Tibial nerve (tissue), 4 donors: ENCODE results near the gene TLE1. TPM values are rescaled to one million over a fixed set of nuclear protein-coding genes. Genes with fewer than 3 reads are reported as not detected.
A peak's percentile ranks its signal among the peaks of the same experiment; 100 is the strongest.

Experiments
- DNase-seq, 2 donors: peaks; one replicate each; pipeline ENCODE4 v3.0.0-alpha.2; 2019; ENCODE audit warnings: low spot score in 2 of 2
- H3K27ac ChIP-seq, 4 donors: fragments of 200-600 bp; sonication (generic) in 3 of 4; one replicate each; pipeline ENCODE4 v1.5.1; 2017 to 2019; ENCODE audit warnings: mild to moderate bottlenecking in 1 of 4
- H3K27me3 ChIP-seq, 2 donors: fragments of 200-600 bp; sonication (generic) in 1 of 2; one replicate each; pipeline versions ENCODE4 v1.5.1 to v1.6.0; 2017 to 2019
- H3K36me3 ChIP-seq, 3 donors: fragments of 200-600 bp; sonication (generic); one replicate each; pipeline ENCODE4 v1.5.1; 2018 to 2019
- H3K4me1 ChIP-seq, 4 donors: fragments of 200-600 bp; sonication (generic) in 3 of 4; one replicate each; pipeline ENCODE4 v1.5.1; 2017 to 2019
- H3K4me3 ChIP-seq, 4 donors: fragments of 200-600 bp; sonication (generic) in 3 of 4; one replicate each; pipeline ENCODE4 v1.5.1; 2017 to 2019; ENCODE audit warnings: mild to moderate bottlenecking in 1 of 4, moderate library complexity in 1 of 4
- H3K9me3 ChIP-seq, 4 donors: fragments of 200-600 bp; sonication (generic) in 3 of 4; one replicate each; pipeline ENCODE4 v1.5.1; 2017 to 2019
- EP300 ChIP-seq, 2 donors: sonication (generic); formaldehyde crosslinking; IDR thresholded peaks; one replicate each; pipeline ENCODE4 v1.6.1; 2017; ENCODE audit warnings: antibody characterized with exemption in 2 of 2, mild to moderate bottlenecking in 1 of 2
- POLR2A ChIP-seq, 2 donors: fragments of 450-650 bp; IDR thresholded peaks; one replicate each; pipeline ENCODE4 v1.6.1; 2017; ENCODE audit warnings: antibody characterized with exemption in 2 of 2, mild to moderate bottlenecking in 2 of 2, moderate library complexity in 2 of 2
- WGBS, 2 donors: methylation state at CpG; one replicate each; pipeline ENCODE4 v1.1.5; 2018; 5-methylcytosine and 5-hydroxymethylcytosine counted together
- total RNA-seq, 4 donors: library from RNA; depleted of rRNA; stranded (reverse); fragments of >200 nt; gene quantifications; one replicate each; pipeline ENCODE4 v1.1.0, GENCODE V29; 2016
- TF ChIP-seq, protein P1 (sequence below), 5 experiments: fragments of 200-600 bp in 3 of 5; fragments of 450-650 bp in 2 of 5; sonication (generic) in 3 of 5; IDR thresholded peaks; one replicate each; pipeline ENCODE4 v1.5.1; 2016 to 2019; ENCODE audit warnings: antibody characterized with exemption in 5 of 5, mild to moderate bottlenecking in 3 of 5, moderate library complexity in 2 of 5

The TLE1 gene
- total RNA-seq, 4 donors from 2014 or later: 81.8 to 107 (median 94.7) TPM

DNA sequence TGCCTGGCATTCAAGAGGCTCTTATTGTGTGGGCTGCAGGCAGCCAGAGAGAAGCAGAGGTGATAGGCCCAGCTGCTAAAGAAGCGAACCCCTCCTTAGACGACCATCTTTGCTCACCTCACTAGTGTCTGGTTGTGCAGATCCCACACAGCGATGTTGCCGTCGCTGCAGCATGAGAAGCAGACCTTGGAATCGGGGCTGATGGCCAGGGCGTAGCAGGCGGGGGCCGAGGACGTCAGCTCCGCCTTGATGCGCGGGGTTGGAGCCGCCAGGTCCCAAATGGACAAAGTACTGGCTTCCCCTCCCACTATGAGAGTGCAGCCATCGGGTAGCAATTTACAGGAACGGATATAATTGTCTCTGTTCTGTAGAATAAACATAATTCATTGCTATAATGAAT is 98.7 kb downstream of the TLE1 start:
- 91 to 95% methylated on average over 16 of the region's 16 CpGs for WGBS, 2 donors
- Histone ChIP-seq H3K4me3 (no peak overlapping the region), H3K36me3 (peaks cover 0 to 59% (median 5%) of the 10 kb centered on the region in 3 donors), H3K27me3 (no peaks in the 10 kb centered on the region), H3K27ac (peak overlapping the region in 3 of 4 donors; percentile 23 to 87 (median 87)), H3K9me3 (no peaks in the 10 kb centered on the region), H3K4me1 (peaks cover 6 to 73% (median 14%) of the 10 kb centered on the region in 4 donors)
- no peak for DNase-seq
- TF ChIP-seq, protein P1, sequence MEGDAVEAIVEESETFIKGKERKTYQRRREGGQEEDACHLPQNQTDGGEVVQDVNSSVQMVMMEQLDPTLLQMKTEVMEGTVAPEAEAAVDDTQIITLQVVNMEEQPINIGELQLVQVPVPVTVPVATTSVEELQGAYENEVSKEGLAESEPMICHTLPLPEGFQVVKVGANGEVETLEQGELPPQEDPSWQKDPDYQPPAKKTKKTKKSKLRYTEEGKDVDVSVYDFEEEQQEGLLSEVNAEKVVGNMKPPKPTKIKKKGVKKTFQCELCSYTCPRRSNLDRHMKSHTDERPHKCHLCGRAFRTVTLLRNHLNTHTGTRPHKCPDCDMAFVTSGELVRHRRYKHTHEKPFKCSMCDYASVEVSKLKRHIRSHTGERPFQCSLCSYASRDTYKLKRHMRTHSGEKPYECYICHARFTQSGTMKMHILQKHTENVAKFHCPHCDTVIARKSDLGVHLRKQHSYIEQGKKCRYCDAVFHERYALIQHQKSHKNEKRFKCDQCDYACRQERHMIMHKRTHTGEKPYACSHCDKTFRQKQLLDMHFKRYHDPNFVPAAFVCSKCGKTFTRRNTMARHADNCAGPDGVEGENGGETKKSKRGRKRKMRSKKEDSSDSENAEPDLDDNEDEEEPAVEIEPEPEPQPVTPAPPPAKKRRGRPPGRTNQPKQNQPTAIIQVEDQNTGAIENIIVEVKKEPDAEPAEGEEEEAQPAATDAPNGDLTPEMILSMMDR (IDR thresholded peaks at IDR 0.05): no peak
- TF ChIP-seq POLR2A (IDR thresholded peaks at IDR 0.05): no peak
- TF ChIP-seq EP300 (IDR thresholded peaks at IDR 0.05): no peak

DNA sequence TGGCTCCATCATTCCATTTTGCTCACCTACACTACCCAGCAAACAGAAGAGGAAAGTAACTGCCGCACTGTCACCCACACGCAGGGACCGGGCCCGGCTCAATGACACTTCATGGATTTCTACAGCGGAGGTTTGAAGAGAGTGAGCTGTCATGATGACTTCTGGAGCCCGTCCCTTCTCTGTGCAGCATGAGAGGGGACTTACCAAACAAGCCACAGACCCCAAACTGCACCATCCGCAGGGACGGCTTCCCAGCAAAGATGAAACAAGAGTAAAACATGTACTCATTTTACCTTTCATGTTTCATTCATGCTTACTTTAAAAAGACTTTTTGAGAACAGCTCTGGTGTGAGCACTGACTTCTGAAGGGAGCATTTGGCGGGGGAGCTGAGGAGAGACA is 99.5 kb downstream of the TLE1 start:
- Histone ChIP-seq H3K4me3 (no peak overlapping the region), H3K4me1 (peaks cover 6 to 74% (median 14%) of the 10 kb centered on the region in 4 donors), H3K27ac (peak overlapping the region in 2 of 4 donors; percentile 87), H3K36me3 (peaks cover 0 to 67% (median 5%) of the 10 kb centered on the region in 3 donors), H3K27me3 (no peaks in the 10 kb centered on the region), H3K9me3 (no peaks in the 10 kb centered on the region)
- DNase-seq: no peak
- 95 to 96% methylated on average over 9 of the region's 9 CpGs for WGBS, 2 donors
- TF ChIP-seq EP300 (IDR thresholded peaks at IDR 0.05): no peak
- TF ChIP-seq, protein P1 (IDR thresholded peaks at IDR 0.05): no peak
- no peak for TF ChIP-seq POLR2A (IDR thresholded peaks at IDR 0.05)

DNA sequence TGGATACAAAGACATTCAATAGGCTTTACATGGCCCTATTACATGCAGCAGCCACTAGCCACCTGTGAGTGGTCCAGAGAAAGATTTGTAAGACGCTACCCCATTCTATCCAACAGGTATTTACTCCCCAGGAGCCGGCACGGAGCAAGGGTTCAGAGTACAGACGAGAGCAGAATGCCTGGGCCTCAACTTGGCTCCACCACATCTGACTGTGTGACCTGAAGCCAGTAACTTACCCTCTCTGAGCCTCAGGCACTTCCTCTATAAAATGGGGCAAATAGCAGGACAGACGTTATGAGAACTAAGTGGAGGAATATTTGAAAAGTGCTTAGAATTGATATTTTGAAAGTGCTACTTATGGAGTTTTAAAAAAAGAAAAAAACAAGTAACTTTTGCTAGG is 100.0 kb downstream of the TLE1 start:
- TF ChIP-seq, protein P1 (IDR thresholded peaks at IDR 0.05): no peak
- TF ChIP-seq POLR2A (IDR thresholded peaks at IDR 0.05): no peak
- TF ChIP-seq EP300 (IDR thresholded peaks at IDR 0.05): no peak
- WGBS, 2 donors: 76 to 83% methylated on average over 5 of the region's 5 CpGs
- no peak overlapping the region for H3K4me3 ChIP-seq
- H3K9me3 ChIP-seq: no peaks in the 10 kb centered on the region
- no peak for DNase-seq
- H3K27ac ChIP-seq: peak overlapping the region in 3 of 4 donors; percentile 56 to 87 (median 87)
- H3K27me3 ChIP-seq: no peaks in the 10 kb centered on the region
- H3K4me1 ChIP-seq: peaks cover 4 to 73% (median 14%) of the 10 kb centered on the region in 4 donors
- peaks cover 0 to 69% (median 5%) of the 10 kb centered on the region in 3 donors for H3K36me3 ChIP-seq

DNA sequence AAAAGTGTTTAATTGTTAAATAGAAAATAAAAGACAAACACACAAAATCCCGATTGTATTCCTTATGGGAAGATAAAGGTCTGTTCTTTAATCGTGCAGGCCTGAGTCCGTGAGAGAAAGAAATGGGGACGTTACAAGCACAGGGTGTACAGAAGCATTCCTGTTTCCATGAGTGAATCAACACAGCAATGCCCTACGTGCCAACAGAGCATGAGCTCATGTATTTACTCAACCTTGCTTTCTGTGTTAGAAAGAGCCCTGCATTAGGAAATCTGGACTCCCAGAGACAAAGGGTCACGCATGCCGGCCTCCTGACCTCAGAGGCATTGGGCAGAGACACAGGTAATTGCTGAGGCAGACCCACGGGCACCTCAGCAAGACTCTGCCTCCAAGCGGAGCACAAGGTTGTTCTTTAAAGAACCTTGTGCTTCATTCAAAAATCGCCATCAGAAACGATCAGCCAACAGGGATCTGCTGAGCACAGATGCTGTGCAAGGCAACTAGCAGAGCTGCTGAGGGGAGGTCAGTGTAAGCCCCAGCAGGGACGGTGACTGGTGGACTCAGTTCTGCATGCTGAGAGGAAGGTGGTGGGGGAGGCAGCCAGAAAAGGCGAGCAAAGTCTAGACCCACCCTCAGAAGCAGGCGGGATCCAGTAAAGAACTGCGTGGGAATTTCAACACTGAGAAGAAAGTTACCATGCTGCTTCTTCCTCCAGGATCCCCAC is 101.0 kb downstream of the TLE1 start:
- H3K36me3 ChIP-seq: peaks cover 0 to 80% (median 5%) of the 10 kb centered on the region in 3 donors
- H3K27ac ChIP-seq: peak overlapping the region; percentile 46 to 87 (median 72)
- H3K4me1 ChIP-seq: peaks cover 4 to 72% (median 14%) of the 10 kb centered on the region in 4 donors
- TF ChIP-seq, protein P1 (IDR thresholded peaks at IDR 0.05): no peak
- TF ChIP-seq POLR2A (IDR thresholded peaks at IDR 0.05): no peak
- TF ChIP-seq EP300 (IDR thresholded peaks at IDR 0.05): peak; percentile 78 to 94
- H3K4me3 ChIP-seq: no peak overlapping the region
- no peaks in the 10 kb centered on the region for H3K27me3 ChIP-seq
- 47 to 48% methylated on average over 15 of the region's 15 CpGs for WGBS, 2 donors
- DNase-seq: peak in 1 of 2 donors; percentile 60
- H3K9me3 ChIP-seq: no peaks in the 10 kb centered on the region

DNA sequence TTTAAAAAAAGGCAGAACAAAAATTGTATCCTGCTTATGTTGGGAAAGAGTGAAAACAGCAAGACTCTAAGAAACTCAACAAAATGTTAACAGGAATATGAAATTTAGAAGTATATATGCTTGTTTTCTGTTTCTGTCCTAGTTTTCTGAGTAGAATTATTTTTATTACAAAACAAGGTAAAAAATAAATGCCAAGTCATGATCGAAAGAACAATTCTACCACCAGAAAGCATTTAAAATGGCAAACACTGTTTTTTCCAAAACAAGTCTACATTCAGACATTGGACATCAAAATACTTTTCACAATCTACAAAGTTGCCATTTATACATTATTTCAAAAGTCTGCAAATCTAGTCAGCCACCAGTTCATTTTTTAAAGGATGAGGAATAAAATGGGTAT is 102.6 kb downstream of the TLE1 start:
- peak overlapping the region; percentile 25 to 87 (median 66) for H3K27ac ChIP-seq
- WGBS, 2 donors: 60 to 78% methylated on average over 1 of the region's 1 CpG
- no peak overlapping the region for H3K4me3 ChIP-seq
- H3K9me3 ChIP-seq: no peaks in the 10 kb centered on the region
- DNase-seq: no peak
- H3K27me3 ChIP-seq: no peaks in the 10 kb centered on the region
- H3K36me3 ChIP-seq: peaks cover 0 to 79% (median 5%) of the 10 kb centered on the region in 3 donors
- TF ChIP-seq POLR2A (IDR thresholded peaks at IDR 0.05) (no peak), EP300 (IDR thresholded peaks at IDR 0.05) (no peak)
- TF ChIP-seq, protein P1 (IDR thresholded peaks at IDR 0.05): no peak
- H3K4me1 ChIP-seq: peaks cover 4 to 57% (median 12%) of the 10 kb centered on the region in 4 donors
